Chondrocyte (in vitro differentiated cells): ENCODE results near the gene ADAM33. TPM values are rescaled to one million over a fixed set of nuclear protein-coding genes. Genes with fewer than 3 reads are reported as not detected.
A peak's percentile ranks its signal among the peaks of the same experiment; 100 is the strongest.

ENCODE experiments used
- DNase-seq: peaks from one replicate; pipeline ENCODE4 v3.0.0; 2021; ENCODE audit warnings: mixed read lengths, low spot score
- H3K27ac Mint-ChIP-seq: one replicate; pipeline ENCODE4 v1.8.0; 2021; ENCODE audit warnings: mild to moderate bottlenecking, moderate library complexity, mixed read lengths; ENCODE audit not compliant: unreplicated experiment
- H3K27me3 Mint-ChIP-seq: 2 replicates; pipeline ENCODE4 v1.8.0; 2021; ENCODE audit warnings: low read depth, mixed read lengths
- H3K36me3 Mint-ChIP-seq: 2 replicates; pipeline ENCODE4 v1.8.0; 2021; ENCODE audit warnings: low read depth, mixed read lengths
- H3K4me1 Mint-ChIP-seq: 2 replicates; pipeline ENCODE4 v1.8.0; 2021; ENCODE audit warnings: low read depth, mild to moderate bottlenecking, mixed read lengths
- H3K4me3 Mint-ChIP-seq: one replicate; pipeline ENCODE4 v1.8.0; 2021; ENCODE audit warnings: mild to moderate bottlenecking, moderate library complexity, mixed read lengths; ENCODE audit not compliant: unreplicated experiment
- H3K9me3 Mint-ChIP-seq: 2 replicates; pipeline ENCODE4 v1.8.0; 2021; ENCODE audit warnings: low read depth, mixed read lengths
- CTCF ChIP-seq: fragments of 200-600 bp; sonication (generic); IDR thresholded peaks from 2 replicates; pipeline ENCODE4 v1.5.0; 2021; ENCODE audit warnings: antibody characterized with exemption, mild to moderate bottlenecking, moderate library complexity
- total RNA-seq: library from RNA; stranded (reverse); gene quantifications from 3 replicates; pipeline ENCODE4 v1.2.1, GENCODE V29; 2021

The ADAM33 gene
- total RNA-seq, 1 donor from 2014 or later = 13.1 TPM

- TF ChIP-seq CTCF = no peak
- Mint-ChIP-seq H3K36me3 (peaks cover 2% of the 10 kb centered on the region), H3K27me3 (peaks cover 8% of the 10 kb centered on the region), H3K27ac (peak overlapping the region; percentile 84), H3K4me3 (peak overlapping the region; percentile 47), H3K4me1 (peaks cover 38% of the 10 kb centered on the region), H3K9me3 (no peaks in the 10 kb centered on the region)
- peak; percentile 85 for DNase-seq
Observed at GRCh38 chr20:3679749-3680700, 1.8 kb downstream of the ADAM33 start.

GRCh38 chr20:3678856-3679720, 2.7 kb downstream of the ADAM33 start:
- H3K4me1 Mint-ChIP-seq = peaks cover 38% of the 10 kb centered on the region
- no peak for DNase-seq
- peaks cover 16% of the 10 kb centered on the region for H3K27me3 Mint-ChIP-seq
- no peak for TF ChIP-seq CTCF
- no peak overlapping the region for H3K4me3 Mint-ChIP-seq
- H3K9me3 Mint-ChIP-seq = no peaks in the 10 kb centered on the region
- peak overlapping the region; percentile 76 for H3K27ac Mint-ChIP-seq
- peaks cover 3% of the 10 kb centered on the region for H3K36me3 Mint-ChIP-seq

- Mint-ChIP-seq H3K4me1 (peaks cover 38% of the 10 kb centered on the region), H3K4me3 (no peak overlapping the region), H3K9me3 (no peaks in the 10 kb centered on the region), H3K27me3 (peaks cover 17% of the 10 kb centered on the region), H3K27ac (peak overlapping the region; percentile 32), H3K36me3 (peaks cover 3% of the 10 kb centered on the region)
- no peak for TF ChIP-seq CTCF
- no peak for DNase-seq
Observed at GRCh38 chr20:3678198-3678597, 3.6 kb downstream of the ADAM33 start.

GRCh38 chr20:3677733-3678132, 4.1 kb downstream of the ADAM33 start:
- no peak overlapping the region for H3K4me3 Mint-ChIP-seq
- H3K27me3 Mint-ChIP-seq = peaks cover 19% of the 10 kb centered on the region
- peak overlapping the region; percentile 74 for H3K27ac Mint-ChIP-seq
- H3K36me3 Mint-ChIP-seq = peaks cover 3% of the 10 kb centered on the region
- H3K4me1 Mint-ChIP-seq = peaks cover 38% of the 10 kb centered on the region
- no peak for DNase-seq
- no peaks in the 10 kb centered on the region for H3K9me3 Mint-ChIP-seq
- TF ChIP-seq CTCF = no peak
